ENCODE data around the gene TSPAN5.

DNA sequence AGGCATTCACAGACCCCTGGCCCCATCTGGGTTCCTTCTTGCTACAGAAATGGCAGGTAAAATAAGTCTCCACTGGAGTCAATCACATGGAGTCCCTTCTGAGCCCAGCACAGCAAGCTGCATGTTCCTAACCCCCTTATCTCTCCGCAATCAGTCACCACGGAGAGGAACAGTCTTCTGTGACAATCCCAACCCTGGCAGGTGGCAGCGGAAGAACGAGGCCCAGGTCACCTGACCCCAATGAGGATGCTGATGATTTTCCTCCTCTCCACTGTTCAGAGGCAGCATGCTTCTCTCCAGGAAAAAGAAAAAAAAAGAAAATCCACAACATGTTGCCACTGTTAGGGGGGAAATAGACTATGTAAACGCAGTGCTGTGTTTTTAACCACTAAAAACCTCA is 50.1 kb downstream of the TSPAN5 start:
- TF ChIP-seq, protein P1, sequence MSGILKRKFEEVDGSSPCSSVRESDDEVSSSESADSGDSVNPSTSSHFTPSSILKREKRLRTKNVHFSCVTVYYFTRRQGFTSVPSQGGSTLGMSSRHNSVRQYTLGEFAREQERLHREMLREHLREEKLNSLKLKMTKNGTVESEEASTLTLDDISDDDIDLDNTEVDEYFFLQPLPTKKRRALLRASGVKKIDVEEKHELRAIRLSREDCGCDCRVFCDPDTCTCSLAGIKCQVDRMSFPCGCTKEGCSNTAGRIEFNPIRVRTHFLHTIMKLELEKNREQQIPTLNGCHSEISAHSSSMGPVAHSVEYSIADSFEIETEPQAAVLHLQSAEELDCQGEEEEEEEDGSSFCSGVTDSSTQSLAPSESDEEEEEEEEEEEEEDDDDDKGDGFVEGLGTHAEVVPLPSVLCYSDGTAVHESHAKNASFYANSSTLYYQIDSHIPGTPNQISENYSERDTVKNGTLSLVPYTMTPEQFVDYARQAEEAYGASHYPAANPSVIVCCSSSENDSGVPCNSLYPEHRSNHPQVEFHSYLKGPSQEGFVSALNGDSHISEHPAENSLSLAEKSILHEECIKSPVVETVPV (CRISPR knock-in tag; IDR thresholded peaks at IDR 0.05): no peak
- TF ChIP-seq, protein P2, sequence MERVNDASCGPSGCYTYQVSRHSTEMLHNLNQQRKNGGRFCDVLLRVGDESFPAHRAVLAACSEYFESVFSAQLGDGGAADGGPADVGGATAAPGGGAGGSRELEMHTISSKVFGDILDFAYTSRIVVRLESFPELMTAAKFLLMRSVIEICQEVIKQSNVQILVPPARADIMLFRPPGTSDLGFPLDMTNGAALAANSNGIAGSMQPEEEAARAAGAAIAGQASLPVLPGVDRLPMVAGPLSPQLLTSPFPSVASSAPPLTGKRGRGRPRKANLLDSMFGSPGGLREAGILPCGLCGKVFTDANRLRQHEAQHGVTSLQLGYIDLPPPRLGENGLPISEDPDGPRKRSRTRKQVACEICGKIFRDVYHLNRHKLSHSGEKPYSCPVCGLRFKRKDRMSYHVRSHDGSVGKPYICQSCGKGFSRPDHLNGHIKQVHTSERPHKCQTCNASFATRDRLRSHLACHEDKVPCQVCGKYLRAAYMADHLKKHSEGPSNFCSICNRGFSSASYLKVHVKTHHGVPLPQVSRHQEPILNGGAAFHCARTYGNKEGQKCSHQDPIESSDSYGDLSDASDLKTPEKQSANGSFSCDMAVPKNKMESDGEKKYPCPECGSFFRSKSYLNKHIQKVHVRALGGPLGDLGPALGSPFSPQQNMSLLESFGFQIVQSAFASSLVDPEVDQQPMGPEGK (CRISPR knock-in tag; IDR thresholded peaks at IDR 0.05; ENCODE audit: borderline replicate concordance): no peak
- TF ChIP-seq ARNTL (CRISPR knock-in tag; IDR thresholded peaks at IDR 0.05; ENCODE audit: borderline replicate concordance, low read depth) (no peak), ZFP30 (CRISPR knock-in tag; IDR thresholded peaks at IDR 0.05) (no peak)

Measured in SK-N-SH treated with all-trans-retinoic acid at 6 μM for 48 hours (cell line).